Articular chondrocyte of knee joint (primary cell): ENCODE measurements around the gene PTGS2. TPM values are rescaled to one million over a fixed set of nuclear protein-coding genes. Genes with fewer than 3 reads are reported as not detected.

Experiments
- total RNA-seq: library from RNA; depleted of rRNA; stranded (reverse); fragments of >200 nt; gene quantifications from 2 replicates; pipeline ENCODE4 v1.2.3, GENCODE V29; 2012

The PTGS2 gene
- 7.2 and 33.7 TPM in 2 replicates for total RNA-seq

DNA sequence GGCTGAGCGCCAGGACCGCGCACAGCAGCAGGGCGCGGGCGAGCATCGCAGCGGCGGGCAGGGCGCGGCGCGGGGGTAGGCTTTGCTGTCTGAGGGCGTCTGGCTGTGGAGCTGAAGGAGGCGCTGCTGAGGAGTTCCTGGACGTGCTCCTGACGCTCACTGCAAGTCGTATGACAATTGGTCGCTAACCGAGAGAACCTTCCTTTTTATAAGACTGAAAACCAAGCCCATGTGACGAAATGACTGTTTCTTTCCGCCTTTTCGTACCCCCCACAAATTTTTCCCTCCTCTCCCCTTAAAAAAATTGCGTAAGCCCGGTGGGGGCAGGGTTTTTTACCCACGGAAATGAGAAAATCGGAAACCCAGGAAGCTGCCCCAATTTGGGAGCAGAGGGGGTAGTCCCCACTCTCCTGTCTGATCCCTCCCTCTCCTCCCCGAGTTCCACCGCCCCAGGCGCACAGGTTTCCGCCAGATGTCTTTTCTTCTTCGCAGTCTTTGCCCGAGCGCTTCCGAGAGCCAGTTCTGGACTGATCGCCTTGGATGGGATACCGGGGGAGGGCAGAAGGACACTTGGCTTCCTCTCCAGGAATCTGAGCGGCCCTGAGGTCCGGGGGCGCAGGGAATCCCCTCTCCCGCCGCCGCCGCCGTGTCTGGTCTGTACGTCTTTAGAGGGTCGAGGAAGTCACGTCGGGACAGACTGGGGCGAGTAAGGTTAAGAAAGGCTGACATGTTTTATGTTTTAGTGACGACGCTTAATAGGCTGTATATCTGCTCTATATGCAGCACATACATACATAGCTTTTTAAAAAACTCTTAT is at the start of gene PTGS2:
Gene PTGS2 (minus strand): TSS at position 179 of the 817 bp plus-strand sequence. CDS start 133 bp downstream, at position 46.

Other genes starting within 250 kb of the PTGS2 start
- gene PDC, start 219.3 kb downstream of the PTGS2 start, total RNA-seq, result not detected in 2 replicates
- gene PLA2G4A, start 148.5 kb upstream of the PTGS2 start, total RNA-seq, result 24.4 and 29.3 TPM in 2 replicates